SK-N-SH (cell line): ENCODE measurements around the gene KCNMB1. TPM values are rescaled to one million over a fixed set of nuclear protein-coding genes. Genes with fewer than 3 reads are reported as not detected.

Experiments
- CTCF ChIA-PET: fragments of 300-600, 350-600 bp; formaldehyde crosslinking; extraction: SDS; loops from one replicate; lab custom pipeline; 2021; lab: Yijun Ruan, JAX
- POLR2A ChIA-PET: fragments of 350-600 bp; sonication (Branson Sonifier 250); formaldehyde crosslinking; extraction: SDS; loops from one replicate; lab custom pipeline; 2020; ENCODE audit warnings: antibody characterized with exemption, inconsistent platforms; lab: Yijun Ruan, JAX
- DNase-seq: peaks from one replicate; pipeline ENCODE4 v3.0.0; 2012
- H2AFZ ChIP-seq: fragments of 200-600 bp; sonication (generic); 2 replicates; pipeline ENCODE4 v1.8.1; 2016; ENCODE audit warnings: antibody characterized with exemption, mild to moderate bottlenecking, low read depth
- H3F3A ChIP-seq: fragments of 200-600 bp; sonication (generic); replicated peaks from 2 replicates; pipeline ENCODE3; 2016; ENCODE audit warnings: antibody characterized with exemption, mild to moderate bottlenecking; ENCODE audit not compliant: insufficient read depth
- H3K27ac ChIP-seq, 2 experiments: fragments of 200-500 bp in 1 of 2; fragments of 200-600 bp in 1 of 2; sonication (Bioruptor generic) in 1 of 2; sonication (generic), shearing (Covaris generic) in 1 of 2; 2 replicates each; pipeline versions ENCODE4 v1.5.1 to v1.6.1; 2014 to 2016; ENCODE audit warnings: low read depth in 2 of 2, inconsistent platforms in 1 of 2, low read length in 1 of 2, mild to moderate bottlenecking in 1 of 2, mixed read lengths in 1 of 2
- H3K27me3 ChIP-seq: fragments of 200-600 bp; sonication (generic), shearing (Covaris generic); 2 replicates; pipeline ENCODE4 v1.6.1; 2016; ENCODE audit warnings: mixed run types; ENCODE audit not compliant: insufficient read depth
- H3K36me3 ChIP-seq, 2 experiments: fragments of 200-500 bp in 1 of 2; fragments of 200-600 bp in 1 of 2; sonication (Bioruptor generic) in 1 of 2; sonication (generic) in 1 of 2; replicated peaks in 1 of 2; 2 replicates each; pipeline versions ENCODE3 to v1.5.1; 2014 to 2016; ENCODE audit warnings: low read length in 1 of 2, mild to moderate bottlenecking in 1 of 2; ENCODE audit not compliant: insufficient read depth in 2 of 2, control insufficient read depth in 1 of 2
- H3K4me1 ChIP-seq, 2 experiments: fragments of 200-500 bp in 1 of 2; fragments of 200-600 bp in 1 of 2; sonication (Bioruptor generic) in 1 of 2; sonication (generic), shearing (Covaris generic) in 1 of 2; 2 replicates each; pipeline versions ENCODE4 v1.5.1 to v1.6.1; 2014 to 2016; ENCODE audit warnings: low read depth in 1 of 2, low read length in 1 of 2, mixed run types in 1 of 2; ENCODE audit not compliant: insufficient read depth in 2 of 2, control insufficient read depth in 1 of 2
- H3K4me2 ChIP-seq: fragments of 200-600 bp; sonication (generic), shearing (Covaris generic); 2 replicates; pipeline ENCODE4 v1.6.1; 2017; ENCODE audit warnings: mixed run types
- H3K4me3 ChIP-seq, 2 experiments: fragments of 200-500 bp in 1 of 2; fragments of 200-600 bp in 1 of 2; sonication (Bioruptor generic) in 1 of 2; sonication (generic), shearing (Covaris generic) in 1 of 2; 2 replicates each; pipeline versions ENCODE4 v1.5.1 to v1.8.1; 2014 to 2016; ENCODE audit warnings: low read depth in 2 of 2, inconsistent platforms in 1 of 2, low read length in 1 of 2, mild to moderate bottlenecking in 1 of 2, mixed read lengths in 1 of 2, moderate library complexity in 1 of 2
- H3K79me2 ChIP-seq: fragments of 200-600 bp; sonication (generic); 2 replicates; pipeline ENCODE4 v1.8.1; 2017; ENCODE audit warnings: mild to moderate bottlenecking; ENCODE audit not compliant: insufficient read depth
- H3K9ac ChIP-seq: fragments of 200-600 bp; sonication (generic); 2 replicates; pipeline ENCODE4 v1.6.1; 2017; ENCODE audit warnings: mixed run types
- H3K9me2 ChIP-seq: fragments of 200-600 bp; sonication (generic); 2 replicates; pipeline ENCODE4 v1.6.1; 2017; ENCODE audit warnings: mixed run types
- H3K9me3 ChIP-seq: fragments of 200-600 bp; sonication (generic); 2 replicates; pipeline ENCODE4 v1.6.1; 2017; ENCODE audit warnings: mixed run types, mild to moderate bottlenecking, moderate library complexity
- H4K20me1 ChIP-seq: fragments of 200-600 bp; sonication (generic); 2 replicates; pipeline ENCODE4 v1.6.1; 2017; ENCODE audit warnings: mild to moderate bottlenecking, mixed run types; ENCODE audit not compliant: insufficient read depth
- CHD2 ChIP-seq: fragments of 150-350 bp; IDR thresholded peaks from 2 replicates; pipeline ENCODE4 v1.6.1; 2018; ENCODE audit warnings: low read length; ENCODE audit not compliant: partially characterized antibody
- EZH2phosphoT487 ChIP-seq: fragments of 200-600 bp; sonication (generic); IDR thresholded peaks from 2 replicates; pipeline ENCODE4 v1.6.1; 2017; ENCODE audit warnings: low read depth, mixed run types, mild to moderate bottlenecking, antibody characterized with exemption, moderate library complexity, borderline replicate concordance
- FOXJ3 ChIP-seq: sonication (generic); formaldehyde crosslinking; IDR thresholded peaks from 2 replicates; pipeline ENCODE4 v1.5.1; 2020; ENCODE audit warnings: mild to moderate bottlenecking, missing genetic modification reagents
- GABPA ChIP-seq: IDR thresholded peaks from 2 replicates; pipeline ENCODE4 v1.4.0; 2012; ENCODE audit warnings: low read depth, mild to moderate bottlenecking
- GATA2 ChIP-seq: sonication (generic); formaldehyde crosslinking; IDR thresholded peaks from 2 replicates; pipeline ENCODE4 v1.5.0; 2020; ENCODE audit warnings: mild to moderate bottlenecking, missing genetic modification reagents
- MXI1 ChIP-seq: IDR thresholded peaks from 2 replicates; pipeline ENCODE4 v1.6.1; 2012; ENCODE audit warnings: mild to moderate bottlenecking, low read depth, low read length, improper control_type of control experiment
- NRF1 ChIP-seq: IDR thresholded peaks from 2 replicates; pipeline ENCODE4 v1.6.1; 2012; ENCODE audit warnings: low read depth, mild to moderate bottlenecking, low read length
- RFX5 ChIP-seq: IDR thresholded peaks from 2 replicates; pipeline ENCODE4 v1.6.1; 2012; ENCODE audit warnings: mild to moderate bottlenecking, improper control_type of control experiment, low read length
- RXRA ChIP-seq: IDR thresholded peaks from 2 replicates; pipeline ENCODE4 v1.4.0; 2012; ENCODE audit warnings: low read depth, mild to moderate bottlenecking, borderline replicate concordance
- SIN3A ChIP-seq: IDR thresholded peaks from 2 replicates; pipeline ENCODE4 v1.6.1; 2012; ENCODE audit warnings: low read depth, mild to moderate bottlenecking, low read length, moderate library complexity, borderline replicate concordance
- SMC3 ChIP-seq: IDR thresholded peaks from 2 replicates; pipeline ENCODE4 v1.6.1; 2012; ENCODE audit warnings: low read depth, low read length, improper control_type of control experiment
- TAF1 ChIP-seq: IDR thresholded peaks from 2 replicates; pipeline ENCODE4 v1.6.1; 2012; ENCODE audit warnings: low read depth, mild to moderate bottlenecking, low read length, moderate library complexity, borderline replicate concordance
- WGBS: methylation state at CpG from one replicate; pipeline ENCODE4 v1.1.6; 2017; ENCODE audit warnings: low lambda C conversion rate; 5-methylcytosine and 5-hydroxymethylcytosine counted together
- polyA plus RNA-seq, 3 experiments: library from polyadenylated mRNA; depleted of rRNA; stranded (reverse); fragments of >200 nt; gene quantifications; 2 replicates each; pipeline ENCODE4 v1.2.3, GENCODE V29; 2012
- TF ChIP-seq, protein P1 (sequence below): IDR thresholded peaks from 2 replicates; pipeline ENCODE4 v1.4.0; 2012; ENCODE audit warnings: low read depth, borderline replicate concordance
- TF ChIP-seq, protein P2 (sequence below): IDR thresholded peaks from 2 replicates; pipeline ENCODE4 v1.4.0; 2012; ENCODE audit warnings: low read depth
- TF ChIP-seq, protein P3 (sequence below): IDR thresholded peaks from 2 replicates; pipeline ENCODE4 v1.4.0; 2012; ENCODE audit warnings: low read depth, borderline replicate concordance
- TF ChIP-seq, protein P4 (sequence below): fragments of 150-350 bp; IDR thresholded peaks from 2 replicates; pipeline ENCODE4 v1.6.1; 2016; ENCODE audit warnings: mild to moderate bottlenecking, low read depth, low read length
- TF ChIP-seq, protein P5 (sequence below): IDR thresholded peaks from 2 replicates; pipeline ENCODE4; 2012

The KCNMB1 gene
- polyA plus RNA-seq, 1 of the 3 experiments (the other 2 are of a cell fraction), result not detected

DNA sequence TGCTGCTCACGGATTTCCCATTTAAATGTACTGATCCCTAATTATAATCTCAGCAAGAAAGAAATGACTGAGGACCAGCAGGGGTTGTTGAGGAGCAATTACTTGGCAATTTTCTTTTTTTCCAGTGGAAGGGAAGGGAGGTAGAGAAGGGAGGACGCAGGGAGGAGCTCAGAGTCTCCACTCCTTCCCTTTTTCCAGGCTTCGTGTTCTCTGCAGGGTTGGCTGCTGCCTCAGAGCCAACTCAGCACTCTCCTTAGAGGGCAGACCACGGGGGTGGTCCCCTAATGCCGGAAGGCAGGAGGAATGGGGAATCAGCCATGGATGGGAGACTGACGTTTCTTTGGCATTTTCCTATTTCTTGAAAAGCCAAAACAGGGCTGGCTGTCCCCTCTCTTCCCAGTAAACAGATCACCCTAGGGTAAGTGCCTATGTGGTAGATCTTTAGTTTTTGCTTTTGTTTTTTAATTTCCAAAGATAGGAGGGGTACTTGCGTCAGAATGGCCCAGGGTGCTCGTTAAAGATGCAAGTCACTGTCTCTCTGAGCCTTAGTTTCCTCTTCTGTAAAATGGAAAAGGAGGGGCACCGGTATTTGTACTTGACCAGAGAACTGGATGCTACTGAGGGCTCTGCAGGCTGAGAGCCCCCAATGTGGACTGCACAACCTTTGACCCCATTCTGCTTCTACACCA lies 52.0 kb downstream of the KCNMB1 start:
- no peak for DNase-seq
- ChIA-PET CTCF (interaction anchor here (0.9 to 1.9 kb wide), 2 partner anchors 9 to 16 kb away, joined by 3 to 7 read pairs; no protein-coding TSS in a partner anchor), POLR2A (no interaction called here)
- Histone ChIP-seq H3K9me2 (no peaks in the 10 kb centered on the region), H4K20me1 (no peaks in the 10 kb centered on the region), H3K36me3 (no peaks in the 10 kb centered on the region), H3K4me3 (no peak overlapping the region), H2AFZ (no peak overlapping the region), H3F3A (no peaks in the 10 kb centered on the region), H3K27ac (no peak overlapping the region), H3K4me1 (no peaks in the 10 kb centered on the region), H3K27me3 (no peaks in the 10 kb centered on the region), H3K79me2 (no peaks in the 10 kb centered on the region), H3K9ac (no peak overlapping the region), H3K4me2 (no peak overlapping the region), H3K9me3 (no peaks in the 10 kb centered on the region)
- TF ChIP-seq RXRA, result no peak
- TF ChIP-seq FOXJ3 (CRISPR knock-in tag), result no peak
- TF ChIP-seq SIN3A, result no peak
- no peak for TF ChIP-seq MXI1
- TF ChIP-seq SMC3, result no peak
- TF ChIP-seq GATA2 (CRISPR knock-in tag), result no peak
- no peak for TF ChIP-seq EZH2phosphoT487
- WGBS, result 38% methylated on average over 9 of the region's 9 CpGs

DNA sequence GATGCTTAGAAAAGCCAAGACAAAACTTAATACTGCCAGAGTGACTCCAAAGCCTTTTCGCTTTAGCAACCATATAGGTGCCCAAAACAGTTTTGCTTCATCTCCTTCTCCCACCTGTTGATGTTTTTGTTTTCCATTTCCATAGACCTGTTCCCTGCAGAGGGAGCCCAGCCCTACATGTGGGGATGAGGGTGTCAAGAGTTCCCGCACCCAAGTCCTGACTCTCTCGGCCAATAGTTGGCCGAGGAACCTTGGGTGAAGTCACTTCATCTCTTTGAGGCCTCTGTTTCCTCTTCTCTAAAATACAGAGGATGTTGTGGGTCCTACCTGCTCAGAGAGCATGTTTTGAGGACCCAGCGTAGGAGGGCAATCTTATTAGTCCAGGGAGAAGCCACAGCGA lies 53.1 kb downstream of the KCNMB1 start:
- Histone ChIP-seq H3K4me3 (no peak overlapping the region), H3K4me2 (no peak overlapping the region)

More for the DNA sequence above, 53.1 kb downstream of the KCNMB1 start:
- H3K9ac ChIP-seq, result no peak overlapping the region
- no peaks in the 10 kb centered on the region for H3K9me2 ChIP-seq
- no peak overlapping the region for H3K27ac ChIP-seq
- DNase-seq, result no peak
- POLR2A ChIA-PET, result no interaction called here
- no peaks in the 10 kb centered on the region; a peak in 1 of 4 replicates for H3K4me1 ChIP-seq
- H2AFZ ChIP-seq, result no peak overlapping the region
- H3K79me2 ChIP-seq, result no peaks in the 10 kb centered on the region
- no peaks in the 10 kb centered on the region for H3K9me3 ChIP-seq
- no peaks in the 10 kb centered on the region for H3K27me3 ChIP-seq
- H3F3A ChIP-seq, result no peaks in the 10 kb centered on the region
- no peaks in the 10 kb centered on the region for H3K36me3 ChIP-seq
- WGBS, result 72% methylated on average over 6 of the region's 6 CpGs
- H4K20me1 ChIP-seq, result no peaks in the 10 kb centered on the region
- TF ChIP-seq FOXJ3 (CRISPR knock-in tag) (no peak), GABPA (no peak), RFX5 (no peak), GATA2 (CRISPR knock-in tag) (no peak), TAF1 (no peak), CHD2 (no peak), EZH2phosphoT487 (no peak), MXI1 (no peak), NRF1 (no peak), SIN3A (no peak)
- TF ChIP-seq, protein P1, sequence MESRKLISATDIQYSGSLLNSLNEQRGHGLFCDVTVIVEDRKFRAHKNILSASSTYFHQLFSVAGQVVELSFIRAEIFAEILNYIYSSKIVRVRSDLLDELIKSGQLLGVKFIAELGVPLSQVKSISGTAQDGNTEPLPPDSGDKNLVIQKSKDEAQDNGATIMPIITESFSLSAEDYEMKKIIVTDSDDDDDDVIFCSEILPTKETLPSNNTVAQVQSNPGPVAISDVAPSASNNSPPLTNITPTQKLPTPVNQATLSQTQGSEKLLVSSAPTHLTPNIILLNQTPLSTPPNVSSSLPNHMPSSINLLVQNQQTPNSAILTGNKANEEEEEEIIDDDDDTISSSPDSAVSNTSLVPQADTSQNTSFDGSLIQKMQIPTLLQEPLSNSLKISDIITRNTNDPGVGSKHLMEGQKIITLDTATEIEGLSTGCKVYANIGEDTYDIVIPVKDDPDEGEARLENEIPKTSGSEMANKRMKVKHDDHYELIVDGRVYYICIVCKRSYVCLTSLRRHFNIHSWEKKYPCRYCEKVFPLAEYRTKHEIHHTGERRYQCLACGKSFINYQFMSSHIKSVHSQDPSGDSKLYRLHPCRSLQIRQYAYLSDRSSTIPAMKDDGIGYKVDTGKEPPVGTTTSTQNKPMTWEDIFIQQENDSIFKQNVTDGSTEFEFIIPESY, result no peak
- TF ChIP-seq, protein P2, sequence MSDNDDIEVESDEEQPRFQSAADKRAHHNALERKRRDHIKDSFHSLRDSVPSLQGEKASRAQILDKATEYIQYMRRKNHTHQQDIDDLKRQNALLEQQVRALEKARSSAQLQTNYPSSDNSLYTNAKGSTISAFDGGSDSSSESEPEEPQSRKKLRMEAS, result no peak
- TF ChIP-seq, protein P3, sequence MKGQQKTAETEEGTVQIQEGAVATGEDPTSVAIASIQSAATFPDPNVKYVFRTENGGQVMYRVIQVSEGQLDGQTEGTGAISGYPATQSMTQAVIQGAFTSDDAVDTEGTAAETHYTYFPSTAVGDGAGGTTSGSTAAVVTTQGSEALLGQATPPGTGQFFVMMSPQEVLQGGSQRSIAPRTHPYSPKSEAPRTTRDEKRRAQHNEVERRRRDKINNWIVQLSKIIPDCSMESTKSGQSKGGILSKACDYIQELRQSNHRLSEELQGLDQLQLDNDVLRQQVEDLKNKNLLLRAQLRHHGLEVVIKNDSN, result no peak
- TF ChIP-seq, protein P4, sequence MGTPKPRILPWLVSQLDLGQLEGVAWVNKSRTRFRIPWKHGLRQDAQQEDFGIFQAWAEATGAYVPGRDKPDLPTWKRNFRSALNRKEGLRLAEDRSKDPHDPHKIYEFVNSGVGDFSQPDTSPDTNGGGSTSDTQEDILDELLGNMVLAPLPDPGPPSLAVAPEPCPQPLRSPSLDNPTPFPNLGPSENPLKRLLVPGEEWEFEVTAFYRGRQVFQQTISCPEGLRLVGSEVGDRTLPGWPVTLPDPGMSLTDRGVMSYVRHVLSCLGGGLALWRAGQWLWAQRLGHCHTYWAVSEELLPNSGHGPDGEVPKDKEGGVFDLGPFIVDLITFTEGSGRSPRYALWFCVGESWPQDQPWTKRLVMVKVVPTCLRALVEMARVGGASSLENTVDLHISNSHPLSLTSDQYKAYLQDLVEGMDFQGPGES, result no peak
- TF ChIP-seq, protein P5, sequence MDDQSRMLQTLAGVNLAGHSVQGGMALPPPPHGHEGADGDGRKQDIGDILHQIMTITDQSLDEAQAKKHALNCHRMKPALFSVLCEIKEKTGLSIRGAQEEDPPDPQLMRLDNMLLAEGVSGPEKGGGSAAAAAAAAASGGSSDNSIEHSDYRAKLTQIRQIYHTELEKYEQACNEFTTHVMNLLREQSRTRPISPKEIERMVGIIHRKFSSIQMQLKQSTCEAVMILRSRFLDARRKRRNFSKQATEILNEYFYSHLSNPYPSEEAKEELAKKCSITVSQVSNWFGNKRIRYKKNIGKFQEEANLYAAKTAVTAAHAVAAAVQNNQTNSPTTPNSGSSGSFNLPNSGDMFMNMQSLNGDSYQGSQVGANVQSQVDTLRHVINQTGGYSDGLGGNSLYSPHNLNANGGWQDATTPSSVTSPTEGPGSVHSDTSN, result no peak
- CTCF ChIA-PET, result no interaction called here
